Right lobe of liver (tissue), 4 donors: ENCODE results near the gene DRD3.

Experiments
- CTCF ChIP-seq, 4 donors: fragments of 200-600 bp in 3 of 4; fragments of 450-650 bp in 1 of 4; IDR thresholded peaks; one replicate each; pipeline versions ENCODE4 v1.5.1 to v1.8.0; 2016 to 2022; ENCODE audit warnings: antibody characterized with exemption in 4 of 4, mild to moderate bottlenecking in 2 of 4
- POLR2A ChIP-seq: fragments of 450-650 bp; IDR thresholded peaks from one replicate; pipeline ENCODE4 v1.6.1; 2017; ENCODE audit warnings: antibody characterized with exemption, mild to moderate bottlenecking
- donor health status: DM: no; HTN: no; CAD: no.
- donor health status: DM: no; HTN: no; CAD: no.
- donor health status: DM: no; HTN: yes; CAD: no.

DNA sequence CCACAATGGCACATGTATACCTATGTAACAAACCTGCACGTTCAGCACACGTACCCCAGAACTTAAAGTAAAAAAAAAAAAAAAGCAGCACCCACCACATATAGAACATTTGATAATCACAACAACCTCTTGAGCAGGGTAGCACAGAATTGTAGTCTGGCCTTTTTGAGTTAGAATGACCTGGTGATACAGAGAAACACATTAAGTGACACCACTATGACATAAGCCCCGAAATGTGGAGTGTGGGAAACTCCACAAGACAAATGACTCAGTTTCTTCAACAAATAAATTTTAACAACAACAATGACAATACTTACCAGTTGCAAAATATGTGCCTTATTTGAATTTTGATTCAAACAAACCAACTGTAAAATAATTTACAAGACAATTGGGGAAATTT lies 46.4 kb downstream of the DRD3 start:
- TF ChIP-seq CTCF (IDR thresholded peaks at IDR 0.05) (no peak), POLR2A (no peak)
